HEK293T (cell line): Measurements from ENCODE around the gene UVSSA.

ENCODE experiments used
- CTCF ChIA-PET: fragments of 350-600 bp; formaldehyde crosslinking; extraction: SDS; loops from one replicate; lab custom pipeline; 2021; ENCODE audit warnings: antibody characterized with exemption, inconsistent platforms; lab: Yijun Ruan, JAX
- POLR2A ChIA-PET: fragments of 350-600 bp; formaldehyde crosslinking; extraction: SDS; loops from one replicate; lab custom pipeline; 2020; ENCODE audit warnings: antibody characterized with exemption, inconsistent platforms; lab: Yijun Ruan, JAX
- DNase-seq: peaks from one replicate; pipeline ENCODE4 v3.0.0; 2012; ENCODE audit warnings: mixed read lengths; ENCODE audit errors: extremely low spot score
- ARNT ChIP-seq: fragments of 450-650 bp; IDR thresholded peaks from 2 replicates; pipeline ENCODE4 v1.6.1; 2017; ENCODE audit warnings: mild to moderate bottlenecking
- BHLHE40 ChIP-seq: fragments of 450-650 bp; IDR thresholded peaks from 2 replicates; pipeline ENCODE4 v1.6.1; 2016; ENCODE audit warnings: mild to moderate bottlenecking, moderate library complexity, borderline replicate concordance
- CTBP1 ChIP-seq: fragments of 450-650 bp; IDR thresholded peaks from 2 replicates; pipeline ENCODE4 v1.6.1; 2016; ENCODE audit warnings: borderline replicate concordance
- ELF4 ChIP-seq: fragments of 450-650 bp; IDR thresholded peaks from 2 replicates; pipeline ENCODE4 v1.6.1; 2017; ENCODE audit warnings: antibody characterized with exemption
- FOXA1 ChIP-seq: fragments of 450-650 bp; IDR thresholded peaks from 2 replicates; pipeline ENCODE4 v1.6.1; 2016; ENCODE audit warnings: mild to moderate bottlenecking
- FOXK2 ChIP-seq: fragments of 450-650 bp; IDR thresholded peaks from 2 replicates; pipeline ENCODE4 v1.6.1; 2016; ENCODE audit warnings: mild to moderate bottlenecking
- FOXM1 ChIP-seq: fragments of 450-650 bp; IDR thresholded peaks from 2 replicates; pipeline ENCODE4 v1.6.1; 2017; ENCODE audit warnings: mild to moderate bottlenecking, borderline replicate concordance
- HDGF ChIP-seq: fragments of 450-650 bp; IDR thresholded peaks from 2 replicates; pipeline ENCODE4 v1.6.1; 2017; ENCODE audit warnings: antibody characterized with exemption, borderline replicate concordance
- L3MBTL2 ChIP-seq: fragments of 450-650 bp; conservative IDR thresholded peaks from 2 replicates; pipeline ENCODE4 v1.6.1; 2016; ENCODE audit warnings: mild to moderate bottlenecking
- LEF1 ChIP-seq: fragments of 450-650 bp; IDR thresholded peaks from 2 replicates; pipeline ENCODE4 v1.6.1; 2017; ENCODE audit warnings: mild to moderate bottlenecking, borderline replicate concordance
- NFRKB ChIP-seq: fragments of 450-650 bp; IDR thresholded peaks from 2 replicates; pipeline ENCODE4 v1.6.1; 2016; ENCODE audit warnings: mild to moderate bottlenecking, moderate library complexity
- PKNOX1 ChIP-seq: fragments of 450-650 bp; IDR thresholded peaks from 2 replicates; pipeline ENCODE4 v1.6.1; 2016
- SP1 ChIP-seq: fragments of 450-650 bp; IDR thresholded peaks from 2 replicates; pipeline ENCODE4 v1.6.1; 2017
- SUZ12 ChIP-seq: fragments of 450-650 bp; IDR thresholded peaks from 2 replicates; pipeline ENCODE4 v1.6.1; 2016; ENCODE audit warnings: mild to moderate bottlenecking
- TARDBP ChIP-seq: fragments of 450-650 bp; IDR thresholded peaks from 2 replicates; pipeline ENCODE4 v1.6.1; 2016
- ZNF384 ChIP-seq: fragments of 450-650 bp; IDR thresholded peaks from 2 replicates; pipeline ENCODE4 v1.6.1; 2016

The UVSSA gene

GRCh38 chr4:1300466-1301455 is 46.2 kb upstream of the UVSSA start:
- POLR2A ChIA-PET = interaction anchor here (1.0 to 1.2 kb wide), 2 partner anchors 10 to 52 kb away, joined by 3 read pairs; partner anchors contain the start of gene CTBP1
- no peak for DNase-seq
- no peak for TF ChIP-seq TARDBP
- no peak for TF ChIP-seq PKNOX1
- TF ChIP-seq CTBP1 = no peak
- no peak for TF ChIP-seq ARNT
- TF ChIP-seq FOXM1 = no peak
- no peak for TF ChIP-seq BHLHE40
- no peak for TF ChIP-seq SUZ12
- TF ChIP-seq ELF4 = no peak
- TF ChIP-seq NFRKB = no peak
- TF ChIP-seq SP1 = no peak
- no peak for TF ChIP-seq LEF1
- no peak for TF ChIP-seq ZNF384
- no peak for TF ChIP-seq L3MBTL2
- no peak for TF ChIP-seq FOXK2
- no peak for TF ChIP-seq HDGF
- TF ChIP-seq FOXA1 = no peak
- CTCF ChIA-PET = no interaction called here

- ChIA-PET POLR2A (no interaction called here), CTCF (no interaction called here)
- no peak for DNase-seq
- TF ChIP-seq TARDBP (no peak), FOXM1 (no peak), CTBP1 (no peak), ELF4 (no peak), FOXA1 (no peak), ARNT (no peak), BHLHE40 (no peak), NFRKB (no peak), FOXK2 (no peak), PKNOX1 (no peak), ZNF384 (no peak), HDGF (no peak), SUZ12 (no peak), SP1 (no peak), LEF1 (no peak), L3MBTL2 (no peak)
Measured at GRCh38 chr4:1302159-1302558, 44.8 kb upstream of the UVSSA start.

GRCh38 chr4:1305261-1305711 is 41.7 kb upstream of the UVSSA start:
- no peak for DNase-seq
- POLR2A ChIA-PET = no interaction called here
- CTCF ChIA-PET = no interaction called here
- TF ChIP-seq FOXK2 (no peak), FOXA1 (no peak)

GRCh38 chr4:1305781-1306455 is 41.1 kb upstream of the UVSSA start:
- DNase-seq = no peak
- ChIA-PET POLR2A (no interaction called here), CTCF (no interaction called here)
- no peak for TF ChIP-seq LEF1
- TF ChIP-seq BHLHE40 = no peak
- no peak for TF ChIP-seq FOXK2
- TF ChIP-seq PKNOX1 = no peak
- TF ChIP-seq ARNT = no peak
- no peak for TF ChIP-seq HDGF
- TF ChIP-seq ZNF384 = no peak
- no peak for TF ChIP-seq TARDBP

- TF ChIP-seq SP1 (no peak), FOXM1 (no peak)
- ChIA-PET POLR2A (interaction anchor here (1.5 kb wide), 1 partner anchor 19 kb away, joined by 5 read pairs; the partner anchor contains the start of gene MAEA), CTCF (interaction anchor here (0.6 to 0.7 kb wide), 2 partner anchors 24 to 36 kb away, joined by 3 to 4 read pairs; no protein-coding TSS in a partner anchor)
- DNase-seq = no peak
Measured at GRCh38 chr4:1307951-1308735, 38.9 kb upstream of the UVSSA start.
